ENCODE results near the gene NAGS.

DNA sequence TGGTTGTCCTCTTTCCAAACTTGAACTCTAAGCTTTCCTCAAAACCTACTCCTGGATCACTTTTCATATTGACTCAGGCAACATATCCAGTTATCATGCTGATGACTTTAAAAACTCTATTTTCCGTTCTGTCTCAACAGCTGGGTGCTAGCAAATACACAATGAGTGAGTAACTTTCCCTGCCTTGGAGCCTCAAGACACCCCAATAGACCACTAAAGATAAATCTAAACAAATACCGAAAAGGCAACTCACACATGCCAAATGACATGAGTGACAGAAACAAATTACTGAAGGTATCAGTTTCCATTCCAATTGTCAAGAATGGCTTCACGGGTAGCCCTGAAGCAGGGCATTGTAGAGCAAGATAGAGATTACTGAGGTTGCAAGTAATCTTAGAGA is 26.1 kb downstream of the NAGS start:
- TF ChIP-seq EZH2 (IDR thresholded peaks at IDR 0.05; ENCODE audit: low read length, missing control alignments): no peak
- TF ChIP-seq, protein P1, sequence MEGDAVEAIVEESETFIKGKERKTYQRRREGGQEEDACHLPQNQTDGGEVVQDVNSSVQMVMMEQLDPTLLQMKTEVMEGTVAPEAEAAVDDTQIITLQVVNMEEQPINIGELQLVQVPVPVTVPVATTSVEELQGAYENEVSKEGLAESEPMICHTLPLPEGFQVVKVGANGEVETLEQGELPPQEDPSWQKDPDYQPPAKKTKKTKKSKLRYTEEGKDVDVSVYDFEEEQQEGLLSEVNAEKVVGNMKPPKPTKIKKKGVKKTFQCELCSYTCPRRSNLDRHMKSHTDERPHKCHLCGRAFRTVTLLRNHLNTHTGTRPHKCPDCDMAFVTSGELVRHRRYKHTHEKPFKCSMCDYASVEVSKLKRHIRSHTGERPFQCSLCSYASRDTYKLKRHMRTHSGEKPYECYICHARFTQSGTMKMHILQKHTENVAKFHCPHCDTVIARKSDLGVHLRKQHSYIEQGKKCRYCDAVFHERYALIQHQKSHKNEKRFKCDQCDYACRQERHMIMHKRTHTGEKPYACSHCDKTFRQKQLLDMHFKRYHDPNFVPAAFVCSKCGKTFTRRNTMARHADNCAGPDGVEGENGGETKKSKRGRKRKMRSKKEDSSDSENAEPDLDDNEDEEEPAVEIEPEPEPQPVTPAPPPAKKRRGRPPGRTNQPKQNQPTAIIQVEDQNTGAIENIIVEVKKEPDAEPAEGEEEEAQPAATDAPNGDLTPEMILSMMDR (conservative IDR thresholded peaks at IDR 0.05 in 1 of 2, IDR thresholded peaks at IDR 0.05 in 1 of 2; ENCODE audit: low read depth in 1 of 2, low read length in 2 of 2): no peak
